GM19455 (cell line): ENCODE data around the gene RHOT2.
"Not testable (repeated sequence)": the region's sequence is repeated elsewhere in the genome, so short reads cannot be mapped to it uniquely, and the experiment has no call there.

Experiments used
- ATAC-seq: cut with Tn5 transposase; IDR thresholded peaks from one replicate; pipeline ENCODE4 v1.9.1; 2021; ENCODE audit not compliant: unreplicated experiment

Gene RHOT2

GRCh38 chr16:680967-681745 is 13.2 kb downstream of the RHOT2 start:
- ATAC-seq, result no peak

GRCh38 chr16:681746-682427 is 14.0 kb downstream of the RHOT2 start:
- ATAC-seq, result no peak

GRCh38 chr16:682493-683395 is 14.8 kb downstream of the RHOT2 start:
- ATAC-seq, result no peak

- ATAC-seq, result no peak
These were observed 15.6 kb downstream of the RHOT2 start for GRCh38 chr16:683396-684070.

GRCh38 chr16:684071-684794 is 16.3 kb downstream of the RHOT2 start, which contains the start of gene JMJD8:
Gene JMJD8 (minus strand): TSS chr16:684334. CDS start chr16:684319, 15 bp downstream.
- peak; percentile 52 for ATAC-seq

GRCh38 chr16:684961-685696 is 17.2 kb downstream of the RHOT2 start:
- no peak for ATAC-seq

- ATAC-seq, result no peak
These were observed 18.0 kb downstream of the RHOT2 start for GRCh38 chr16:685967-686366.

- ATAC-seq, result no peak
These were observed 18.7 kb downstream of the RHOT2 start for GRCh38 chr16:686459-687260.

GRCh38 chr16:687499-687898 is 19.6 kb downstream of the RHOT2 start:
- no peak for ATAC-seq

GRCh38 chr16:689175-689897 is 21.4 kb downstream of the RHOT2 start:
- no peak for ATAC-seq

GRCh38 chr16:691242-691641 is 23.3 kb downstream of the RHOT2 start:
- not testable (repeated sequence) for ATAC-seq

GRCh38 chr16:692356-693108 is 24.6 kb downstream of the RHOT2 start:
- no peak for ATAC-seq

- no peak for ATAC-seq
These were observed 25.4 kb downstream of the RHOT2 start for GRCh38 chr16:693364-693763.

GRCh38 chr16:693766-694165 is 25.8 kb downstream of the RHOT2 start:
- ATAC-seq, result no peak

- ATAC-seq, result no peak
These were observed 26.4 kb downstream of the RHOT2 start for GRCh38 chr16:694187-694862.

GRCh38 chr16:694863-695354 is 27.0 kb downstream of the RHOT2 start:
- no peak for ATAC-seq
